ENCODE data around the gene SYCE3.

DNA sequence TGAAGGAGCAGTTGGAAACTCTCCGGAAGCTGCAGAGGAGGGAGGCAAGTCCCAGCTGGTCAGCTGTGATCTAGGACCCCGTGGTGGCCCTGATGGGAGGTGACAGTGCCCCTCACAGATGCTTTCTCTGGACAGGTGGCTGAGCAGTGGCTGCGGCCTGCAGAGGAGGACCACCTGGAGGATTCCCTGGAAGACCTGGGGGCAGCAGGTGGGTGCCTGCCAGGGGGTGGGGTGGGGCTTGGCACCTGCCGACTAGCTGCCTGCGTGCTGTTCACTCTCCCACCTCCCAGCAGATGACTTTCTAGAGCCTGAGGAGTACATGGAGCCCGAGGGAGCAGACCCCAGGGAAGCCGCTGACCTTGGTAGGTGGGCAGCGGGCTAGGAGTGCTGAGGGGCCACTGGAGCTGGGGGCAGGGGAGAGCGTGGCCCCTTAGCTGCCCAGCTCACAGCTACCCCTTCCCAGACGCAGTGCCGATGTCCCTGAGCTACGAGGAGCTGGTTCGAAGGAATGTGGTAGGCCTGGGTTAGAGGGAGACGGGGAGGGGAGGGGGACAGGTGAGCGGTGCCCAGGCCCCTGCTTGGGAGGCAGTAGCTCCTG is 40.4 kb downstream of the SYCE3 start:
- TF ChIP-seq, protein P1, sequence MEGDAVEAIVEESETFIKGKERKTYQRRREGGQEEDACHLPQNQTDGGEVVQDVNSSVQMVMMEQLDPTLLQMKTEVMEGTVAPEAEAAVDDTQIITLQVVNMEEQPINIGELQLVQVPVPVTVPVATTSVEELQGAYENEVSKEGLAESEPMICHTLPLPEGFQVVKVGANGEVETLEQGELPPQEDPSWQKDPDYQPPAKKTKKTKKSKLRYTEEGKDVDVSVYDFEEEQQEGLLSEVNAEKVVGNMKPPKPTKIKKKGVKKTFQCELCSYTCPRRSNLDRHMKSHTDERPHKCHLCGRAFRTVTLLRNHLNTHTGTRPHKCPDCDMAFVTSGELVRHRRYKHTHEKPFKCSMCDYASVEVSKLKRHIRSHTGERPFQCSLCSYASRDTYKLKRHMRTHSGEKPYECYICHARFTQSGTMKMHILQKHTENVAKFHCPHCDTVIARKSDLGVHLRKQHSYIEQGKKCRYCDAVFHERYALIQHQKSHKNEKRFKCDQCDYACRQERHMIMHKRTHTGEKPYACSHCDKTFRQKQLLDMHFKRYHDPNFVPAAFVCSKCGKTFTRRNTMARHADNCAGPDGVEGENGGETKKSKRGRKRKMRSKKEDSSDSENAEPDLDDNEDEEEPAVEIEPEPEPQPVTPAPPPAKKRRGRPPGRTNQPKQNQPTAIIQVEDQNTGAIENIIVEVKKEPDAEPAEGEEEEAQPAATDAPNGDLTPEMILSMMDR (IDR thresholded peaks at IDR 0.05), result no peak
- TF ChIP-seq EP300 (IDR thresholded peaks at IDR 0.05; ENCODE audit: borderline replicate concordance in 1 of 2, low read depth in 1 of 2, low read length in 1 of 2), result no peak
- TF ChIP-seq EZH2phosphoT487 (IDR thresholded peaks at IDR 0.05; ENCODE audit: borderline replicate concordance, low read depth), result no peak
- TF ChIP-seq TEAD4 (IDR thresholded peaks at IDR 0.05; ENCODE audit: borderline replicate concordance, insufficient read depth), result no peak
- TF ChIP-seq, protein P2, sequence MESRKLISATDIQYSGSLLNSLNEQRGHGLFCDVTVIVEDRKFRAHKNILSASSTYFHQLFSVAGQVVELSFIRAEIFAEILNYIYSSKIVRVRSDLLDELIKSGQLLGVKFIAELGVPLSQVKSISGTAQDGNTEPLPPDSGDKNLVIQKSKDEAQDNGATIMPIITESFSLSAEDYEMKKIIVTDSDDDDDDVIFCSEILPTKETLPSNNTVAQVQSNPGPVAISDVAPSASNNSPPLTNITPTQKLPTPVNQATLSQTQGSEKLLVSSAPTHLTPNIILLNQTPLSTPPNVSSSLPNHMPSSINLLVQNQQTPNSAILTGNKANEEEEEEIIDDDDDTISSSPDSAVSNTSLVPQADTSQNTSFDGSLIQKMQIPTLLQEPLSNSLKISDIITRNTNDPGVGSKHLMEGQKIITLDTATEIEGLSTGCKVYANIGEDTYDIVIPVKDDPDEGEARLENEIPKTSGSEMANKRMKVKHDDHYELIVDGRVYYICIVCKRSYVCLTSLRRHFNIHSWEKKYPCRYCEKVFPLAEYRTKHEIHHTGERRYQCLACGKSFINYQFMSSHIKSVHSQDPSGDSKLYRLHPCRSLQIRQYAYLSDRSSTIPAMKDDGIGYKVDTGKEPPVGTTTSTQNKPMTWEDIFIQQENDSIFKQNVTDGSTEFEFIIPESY (IDR thresholded peaks at IDR 0.05; ENCODE audit: borderline replicate concordance, low read depth), result no peak
- TF ChIP-seq GATA2 (CRISPR knock-in tag; IDR thresholded peaks at IDR 0.05), result no peak
- no peak for TF ChIP-seq POLR2AphosphoS5 (IDR thresholded peaks at IDR 0.05; ENCODE audit: low read depth, low read length)
- TF ChIP-seq MXI1 (IDR thresholded peaks at IDR 0.05; ENCODE audit: low read depth, low read length), result no peak
- TF ChIP-seq NFIC (IDR thresholded peaks at IDR 0.05; ENCODE audit: borderline replicate concordance), result no peak
- no peak for TF ChIP-seq SIN3A (IDR thresholded peaks at IDR 0.05; ENCODE audit: borderline replicate concordance, low read depth, low read length)
- no peak for TF ChIP-seq RAD21 (IDR thresholded peaks at IDR 0.05; ENCODE audit: low read length)
- TF ChIP-seq, protein P3, sequence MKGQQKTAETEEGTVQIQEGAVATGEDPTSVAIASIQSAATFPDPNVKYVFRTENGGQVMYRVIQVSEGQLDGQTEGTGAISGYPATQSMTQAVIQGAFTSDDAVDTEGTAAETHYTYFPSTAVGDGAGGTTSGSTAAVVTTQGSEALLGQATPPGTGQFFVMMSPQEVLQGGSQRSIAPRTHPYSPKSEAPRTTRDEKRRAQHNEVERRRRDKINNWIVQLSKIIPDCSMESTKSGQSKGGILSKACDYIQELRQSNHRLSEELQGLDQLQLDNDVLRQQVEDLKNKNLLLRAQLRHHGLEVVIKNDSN (IDR thresholded peaks at IDR 0.05; ENCODE audit: borderline replicate concordance, low read depth), result no peak
- TF ChIP-seq, protein P4, sequence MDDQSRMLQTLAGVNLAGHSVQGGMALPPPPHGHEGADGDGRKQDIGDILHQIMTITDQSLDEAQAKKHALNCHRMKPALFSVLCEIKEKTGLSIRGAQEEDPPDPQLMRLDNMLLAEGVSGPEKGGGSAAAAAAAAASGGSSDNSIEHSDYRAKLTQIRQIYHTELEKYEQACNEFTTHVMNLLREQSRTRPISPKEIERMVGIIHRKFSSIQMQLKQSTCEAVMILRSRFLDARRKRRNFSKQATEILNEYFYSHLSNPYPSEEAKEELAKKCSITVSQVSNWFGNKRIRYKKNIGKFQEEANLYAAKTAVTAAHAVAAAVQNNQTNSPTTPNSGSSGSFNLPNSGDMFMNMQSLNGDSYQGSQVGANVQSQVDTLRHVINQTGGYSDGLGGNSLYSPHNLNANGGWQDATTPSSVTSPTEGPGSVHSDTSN (IDR thresholded peaks at IDR 0.05), result no peak
- no peak for TF ChIP-seq JUND (IDR thresholded peaks at IDR 0.05)
